Lung (tissue), 12 donors: ENCODE data around the gene STEAP1B. TPM values are rescaled to one million over a fixed set of nuclear protein-coding genes. Genes with fewer than 3 reads are reported as not detected.

Experiments used
- ATAC-seq: fragments of 200-7000 bp; cut with Tn5 transposase; one replicate; pipeline ENCODE4 v1.9.1; 2020; ENCODE audit warnings: moderate number of reproducible peaks; ENCODE audit not compliant: insufficient read depth, low FRiP score
- DNase-seq, 3 donors: peaks; one replicate each; pipeline ENCODE4 v3.0.0-alpha.2; 2013 to 2017
- H3K27ac ChIP-seq, 2 donors: one replicate each; pipeline ENCODE4 v1.5.1; 2013; ENCODE audit warnings: mild to moderate bottlenecking in 2 of 2, moderate library complexity in 2 of 2, control low read depth in 1 of 2, inconsistent platforms in 1 of 2, low read depth in 1 of 2, low read length in 1 of 2
- H3K27me3 ChIP-seq, 3 donors: one replicate each; pipeline ENCODE4 v1.5.1; 2013; ENCODE audit warnings: low read length in 2 of 3; ENCODE audit not compliant: control insufficient read depth in 3 of 3, insufficient read depth in 3 of 3
- H3K36me3 ChIP-seq, 4 donors: one replicate each; pipeline ENCODE4 v1.5.1; 2013; ENCODE audit warnings: low read length in 4 of 4, mild to moderate bottlenecking in 1 of 4, moderate library complexity in 1 of 4; ENCODE audit not compliant: control insufficient read depth in 4 of 4, insufficient read depth in 4 of 4
- H3K4me1 ChIP-seq, 5 donors: one replicate each; pipeline ENCODE4 v1.5.1; 2013; ENCODE audit warnings: low read length in 5 of 5, mild to moderate bottlenecking in 2 of 5, moderate library complexity in 1 of 5; ENCODE audit not compliant: control insufficient read depth in 5 of 5, insufficient read depth in 5 of 5
- H3K4me3 ChIP-seq: one replicate; pipeline ENCODE4 v1.5.1; 2013; ENCODE audit warnings: mild to moderate bottlenecking, control low read depth, moderate library complexity
- H3K9ac ChIP-seq, 2 donors: one replicate each; pipeline ENCODE4 v1.5.1; 2013; ENCODE audit warnings: low read length in 2 of 2, control low read depth in 1 of 2; ENCODE audit not compliant: insufficient read depth in 1 of 2
- H3K9me3 ChIP-seq, 4 donors: one replicate each; pipeline ENCODE4 v1.5.1; 2013; ENCODE audit warnings: low read length in 3 of 4, mild to moderate bottlenecking in 1 of 4, moderate library complexity in 1 of 4; ENCODE audit not compliant: control insufficient read depth in 4 of 4, insufficient read depth in 3 of 4
- CTCF ChIP-seq: IDR thresholded peaks from 2 replicates; pipeline ENCODE4 v1.5.1; 2012; ENCODE audit warnings: mild to moderate bottlenecking; ENCODE audit errors: control extremely low read depth, extremely low read depth
- WGBS, 2 donors: extraction: QIAGEN DNeasy Blood & Tissue Kit; methylation state at CpG; one replicate each; pipeline ENCODE4 v1.1.7; 2013; 5-methylcytosine and 5-hydroxymethylcytosine counted together
- polyA plus RNA-seq, 2 donors: library from polyadenylated mRNA; stranded (reverse); fragments of 200-250 nt; gene quantifications; one replicate each; pipeline ENCODE4 v1.2.1, GENCODE V29; 2013
- total RNA-seq, 2 donors: library from RNA; depleted of rRNA in 1 of 2; stranded (reverse); fragments of >200 nt in 1 of 2; gene quantifications; one replicate each; pipeline ENCODE4 v1.2.1, GENCODE V29; 2014 to 2021
- donor health status: control.
- donor health status: control.
- donor health status: Bipolar disorder and iron deficiency.
- donor health status: healthy.
- donor health status: DM: yes; HTN: yes; CAD: no.

Gene STEAP1B
- total and polyA plus RNA-seq, 4 donors = 0.16 to 1.5 (median 0.96) TPM

GRCh38 chr7:22447008-22447407 lies 53.0 kb downstream of the STEAP1B start:
- Histone ChIP-seq H3K9ac (no peak overlapping the region), H3K27ac (no peak overlapping the region), H3K9me3 (no peaks in the 10 kb centered on the region), H3K4me3 (no peak overlapping the region), H3K27me3 (no peaks in the 10 kb centered on the region), H3K36me3 (no peaks in the 10 kb centered on the region), H3K4me1 (peaks cover 3 to 19% (median 10%) of the 10 kb centered on the region in 5 donors)
- DNase-seq (no peak), ATAC-seq (no peak)
- no peak for TF ChIP-seq CTCF

- Histone ChIP-seq H3K9me3 (no peaks in the 10 kb centered on the region), H3K27me3 (no peaks in the 10 kb centered on the region), H3K9ac (no peak overlapping the region), H3K27ac (peak overlapping the region in 1 of 2 donors; percentile 81), H3K4me1 (peaks cover 3 to 21% (median 10%) of the 10 kb centered on the region in 5 donors), H3K4me3 (no peak overlapping the region), H3K36me3 (no peaks in the 10 kb centered on the region)
- ATAC-seq (no peak), DNase-seq (peak in 1 of 3 donors; percentile 5)
- no peak for TF ChIP-seq CTCF
- WGBS, 2 donors = 51 to 55% methylated on average over 3 of the region's 3 CpGs
Observed at GRCh38 chr7:22445853-22446252, 54.1 kb downstream of the STEAP1B start.

GRCh38 chr7:22445140-22445743 lies 54.7 kb downstream of the STEAP1B start:
- H3K36me3 ChIP-seq = no peaks in the 10 kb centered on the region
- peak; percentile 63 to 83 (median 71) for DNase-seq
- H3K27me3 ChIP-seq = no peaks in the 10 kb centered on the region
- peaks cover 3 to 21% (median 10%) of the 10 kb centered on the region in 5 donors for H3K4me1 ChIP-seq
- ATAC-seq = peak; percentile 55
- H3K27ac ChIP-seq = peak overlapping the region; percentile 48 to 80
- WGBS, 2 donors = 7 to 9% methylated on average over 14 of the region's 14 CpGs
- no peak for TF ChIP-seq CTCF
- no peak overlapping the region for H3K4me3 ChIP-seq
- H3K9ac ChIP-seq = no peak overlapping the region
- no peaks in the 10 kb centered on the region for H3K9me3 ChIP-seq
